Measurements from ENCODE around the gene CLDN12. TPM values are rescaled to one million over a fixed set of nuclear protein-coding genes. Genes with fewer than 3 reads are reported as not detected.

CLDN12 gene
- total RNA-seq, 1 experiment from 2014 or later: 38.4 TPM

DNA sequence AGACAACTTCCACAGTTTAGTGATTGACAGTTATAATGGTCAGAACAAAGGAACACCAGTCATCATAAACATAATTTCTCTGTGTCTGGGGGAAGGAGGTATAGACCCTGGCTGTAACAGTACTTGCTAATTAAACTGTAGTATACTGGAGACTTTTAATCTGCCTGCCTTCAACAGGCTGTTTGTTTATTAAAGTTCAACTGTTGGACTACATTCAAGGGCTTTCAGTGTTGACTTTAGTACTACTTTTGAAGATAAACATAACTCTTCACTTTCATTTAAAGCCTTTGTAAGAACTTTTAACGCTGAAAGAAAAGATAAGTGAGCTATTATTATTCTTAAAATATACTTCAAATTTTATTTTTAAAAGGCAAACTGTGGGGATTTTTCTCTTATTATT lies 50.7 kb downstream of the CLDN12 start:
- peaks cover 8% of the 10 kb centered on the region for H3K27me3 Mint-ChIP-seq (ENCODE audit: insufficient read depth, unreplicated experiment)
- Histone ChIP-seq H3K27me3 (replicated peaks; ENCODE audit: control insufficient read depth, insufficient read depth, low read length) (no peaks in the 10 kb centered on the region), H3K36me3 (ENCODE audit: control insufficient read depth, insufficient read depth, low read length) (no peaks in the 10 kb centered on the region), H3K4me1 (0 out of 2 replicates have a peak, but pooled peaks cover 4% of the 10 kb centered on the region), H3K9me3 (no peaks in the 10 kb centered on the region), H3K4me3 (ENCODE audit: low read depth, low read length) (no peak overlapping the region)
- no peak for DNase-seq
- TF ChIP-seq, protein P1, sequence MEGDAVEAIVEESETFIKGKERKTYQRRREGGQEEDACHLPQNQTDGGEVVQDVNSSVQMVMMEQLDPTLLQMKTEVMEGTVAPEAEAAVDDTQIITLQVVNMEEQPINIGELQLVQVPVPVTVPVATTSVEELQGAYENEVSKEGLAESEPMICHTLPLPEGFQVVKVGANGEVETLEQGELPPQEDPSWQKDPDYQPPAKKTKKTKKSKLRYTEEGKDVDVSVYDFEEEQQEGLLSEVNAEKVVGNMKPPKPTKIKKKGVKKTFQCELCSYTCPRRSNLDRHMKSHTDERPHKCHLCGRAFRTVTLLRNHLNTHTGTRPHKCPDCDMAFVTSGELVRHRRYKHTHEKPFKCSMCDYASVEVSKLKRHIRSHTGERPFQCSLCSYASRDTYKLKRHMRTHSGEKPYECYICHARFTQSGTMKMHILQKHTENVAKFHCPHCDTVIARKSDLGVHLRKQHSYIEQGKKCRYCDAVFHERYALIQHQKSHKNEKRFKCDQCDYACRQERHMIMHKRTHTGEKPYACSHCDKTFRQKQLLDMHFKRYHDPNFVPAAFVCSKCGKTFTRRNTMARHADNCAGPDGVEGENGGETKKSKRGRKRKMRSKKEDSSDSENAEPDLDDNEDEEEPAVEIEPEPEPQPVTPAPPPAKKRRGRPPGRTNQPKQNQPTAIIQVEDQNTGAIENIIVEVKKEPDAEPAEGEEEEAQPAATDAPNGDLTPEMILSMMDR (IDR thresholded peaks at IDR 0.05; ENCODE audit: insufficient read depth in 1 of 2, low read depth in 1 of 2, low read length in 1 of 2, severe bottlenecking in 1 of 2, unreplicated experiment in 1 of 2): no peak
- intact Hi-C loops (cut with micrococcal nuclease; ENCODE audit: unreplicated experiment): loop anchor here (2.0 to 10.0 kb wide), 2 partner anchors 67 to 141 kb away; partner anchors contain the start of gene CDK14
- CTCF ChIA-PET: no interaction called here
- BruUV-seq (replicated peaks): no TSS peak
- peaks cover 8% of the 10 kb centered on the region for H3K4me1 Mint-ChIP-seq (ENCODE audit: low read depth, unreplicated experiment)
- no peak overlapping the region for H3K27ac Mint-ChIP-seq (ENCODE audit: unreplicated experiment)
- H3K4me3 Mint-ChIP-seq (ENCODE audit: unreplicated experiment): no peak overlapping the region
- POLR2A ChIA-PET: no interaction called here
- H3K36me3 Mint-ChIP-seq (ENCODE audit: insufficient read depth, unreplicated experiment): no peaks in the 10 kb centered on the region
- H3K9me3 Mint-ChIP-seq (ENCODE audit: unreplicated experiment): no peaks in the 10 kb centered on the region

DNA sequence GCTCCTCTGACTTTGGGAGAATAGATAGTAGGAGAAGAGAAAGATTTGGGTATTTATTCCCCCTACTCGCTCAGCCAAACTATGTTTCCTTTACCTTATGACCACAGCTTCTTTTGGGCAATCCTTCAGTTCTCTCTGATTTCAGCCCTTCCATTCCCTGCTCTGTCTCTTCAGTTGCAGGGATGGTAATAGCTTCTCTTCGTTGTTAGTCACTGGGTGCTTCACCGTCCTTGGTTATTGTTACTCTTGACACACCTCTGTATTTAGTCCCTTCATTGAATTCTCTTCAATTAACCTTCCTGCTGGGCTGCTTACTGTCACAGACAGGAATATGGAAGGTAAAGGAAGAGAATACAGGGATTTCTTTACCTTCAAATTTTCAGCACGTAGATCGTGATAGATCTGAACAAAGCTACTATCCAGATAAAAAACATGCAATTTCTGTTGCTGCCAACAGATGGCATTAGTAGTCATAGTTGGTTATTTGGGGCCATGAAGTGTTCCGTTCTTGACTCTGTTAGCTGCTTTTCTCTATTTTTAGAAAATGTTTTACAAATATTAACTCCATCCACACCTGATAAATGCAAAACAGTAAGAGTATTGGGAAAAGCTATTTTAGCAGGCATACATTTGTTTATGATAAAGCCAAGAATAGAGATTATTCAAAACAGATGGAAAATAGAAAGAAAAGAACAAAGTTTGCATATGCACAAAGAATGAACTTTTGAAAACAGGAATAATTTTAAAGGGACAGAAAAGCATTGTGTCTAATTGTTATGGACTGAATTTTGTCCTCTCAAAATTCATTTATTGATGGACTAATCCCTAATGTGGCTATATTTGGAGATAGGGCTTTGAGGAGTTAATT lies 52.1 kb downstream of the CLDN12 start:
- Mint-ChIP-seq H3K9me3 (ENCODE audit: unreplicated experiment) (no peaks in the 10 kb centered on the region), H3K27me3 (ENCODE audit: insufficient read depth, unreplicated experiment) (peaks cover 8% of the 10 kb centered on the region), H3K36me3 (ENCODE audit: insufficient read depth, unreplicated experiment) (no peaks in the 10 kb centered on the region), H3K4me1 (ENCODE audit: low read depth, unreplicated experiment) (peaks cover 8% of the 10 kb centered on the region), H3K27ac (ENCODE audit: unreplicated experiment) (no peak overlapping the region), H3K4me3 (ENCODE audit: unreplicated experiment) (peak overlapping the region; percentile 60)
- Histone ChIP-seq H3K4me1 (0 out of 2 replicates have a peak, but pooled peaks cover 4% of the 10 kb centered on the region), H3K9me3 (no peaks in the 10 kb centered on the region), H3K4me3 (ENCODE audit: low read depth, low read length) (no peak overlapping the region), H3K27me3 (replicated peaks; ENCODE audit: control insufficient read depth, insufficient read depth, low read length) (no peaks in the 10 kb centered on the region), H3K36me3 (ENCODE audit: control insufficient read depth, insufficient read depth, low read length) (no peaks in the 10 kb centered on the region)
- BruUV-seq (replicated peaks): no TSS peak
- intact Hi-C loops (cut with micrococcal nuclease; ENCODE audit: unreplicated experiment): loop anchor here (1.0 to 10.0 kb wide), 4 partner anchors 65 to 579 kb away; partner anchors contain the start of gene CDK14
- CTCF ChIA-PET: interaction anchor here (0.8 to 1.3 kb wide), 9 partner anchors 9 to 579 kb away, joined by 3 to 23 read pairs (median 4); partner anchors contain the start of gene STEAP1
- DNase-seq: peak in 1 of 2 experiments; percentile 42
- POLR2A ChIA-PET: no interaction called here
- TF ChIP-seq, protein P1 (IDR thresholded peaks at IDR 0.05; ENCODE audit: insufficient read depth in 1 of 2, low read depth in 1 of 2, low read length in 1 of 2, severe bottlenecking in 1 of 2, unreplicated experiment in 1 of 2): peak; percentile 40 to 75

GRCh38 chr7:90458104-90458503 lies 54.8 kb downstream of the CLDN12 start:
- Histone ChIP-seq H3K4me1 (0 out of 2 replicates have a peak, but pooled peaks cover 4% of the 10 kb centered on the region), H3K4me3 (ENCODE audit: low read depth, low read length) (no peak overlapping the region), H3K36me3 (ENCODE audit: control insufficient read depth, insufficient read depth, low read length) (no peaks in the 10 kb centered on the region), H3K9me3 (no peaks in the 10 kb centered on the region), H3K27me3 (replicated peaks; ENCODE audit: control insufficient read depth, insufficient read depth, low read length) (no peaks in the 10 kb centered on the region)
- no peaks in the 10 kb centered on the region for H3K27me3 Mint-ChIP-seq (ENCODE audit: insufficient read depth, unreplicated experiment)
- TF ChIP-seq, protein P1 (IDR thresholded peaks at IDR 0.05; ENCODE audit: insufficient read depth in 1 of 2, low read depth in 1 of 2, low read length in 1 of 2, severe bottlenecking in 1 of 2, unreplicated experiment in 1 of 2): no peak
- peaks cover 8% of the 10 kb centered on the region for H3K4me1 Mint-ChIP-seq (ENCODE audit: low read depth, unreplicated experiment)
- no TSS peak for BruUV-seq (replicated peaks)
- H3K4me3 Mint-ChIP-seq (ENCODE audit: unreplicated experiment): no peak overlapping the region
- DNase-seq: no peak
- intact Hi-C loops (cut with micrococcal nuclease; ENCODE audit: unreplicated experiment): loop anchor here (10.0 kb wide), 1 partner anchor 137 kb away; the partner anchor contains the start of gene CDK14
- CTCF ChIA-PET: no interaction called here
- peaks cover 2% of the 10 kb centered on the region for H3K9me3 Mint-ChIP-seq (ENCODE audit: unreplicated experiment)
- H3K36me3 Mint-ChIP-seq (ENCODE audit: insufficient read depth, unreplicated experiment): no peaks in the 10 kb centered on the region
- POLR2A ChIA-PET: no interaction called here
- H3K27ac Mint-ChIP-seq (ENCODE audit: unreplicated experiment): no peak overlapping the region

Data from Caco-2 (cell line).